ENCODE results near the gene HSPA8. TPM values are rescaled to one million over a fixed set of nuclear protein-coding genes. Genes with fewer than 3 reads are reported as not detected.
"Not testable (repeated sequence)": the region's sequence is repeated elsewhere in the genome, so short reads cannot be mapped to it uniquely, and the experiment has no call there.

HSPA8 gene
- total RNA-seq, 8 experiments from 2014 or later, result 1,065 to 2,111 (median 1,258) TPM

DNA sequence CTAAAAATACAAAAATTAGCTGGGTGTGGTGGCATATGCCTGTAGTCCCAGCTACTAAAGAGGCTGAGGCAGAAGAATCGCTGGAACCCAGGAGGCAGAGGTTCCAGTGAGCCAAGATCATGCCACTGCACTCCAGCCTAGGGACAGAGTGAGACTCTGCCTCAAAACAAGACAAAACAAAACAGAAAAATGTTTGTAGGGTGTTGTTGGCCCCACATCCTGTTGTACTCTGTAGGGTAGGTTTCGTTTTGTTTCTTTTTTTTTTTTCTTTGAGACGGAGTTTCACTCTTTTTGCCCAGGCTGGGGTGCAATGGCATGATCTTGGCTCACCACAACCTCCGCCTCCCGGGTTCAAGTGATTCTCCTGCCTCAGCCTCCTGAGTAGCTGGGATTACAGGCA is 25.7 kb upstream of the HSPA8 start:
- H3K4me1 ChIP-seq (replicated peaks in 1 of 2); in situ Hi-C loops (cut with MboI; ENCODE audit: low pct_unique_long_range_greater_than_20kb in 2 of 9, low sequenced_read_pairs in 9 of 9, unreplicated experiment in 9 of 9); H3K27ac ChIP-seq; ATAC-seq (replicated peaks in 6 of 8); H3K4me3 ChIP-seq: not testable (repeated sequence)
- WGBS, 10 experiments, result 82 to 100% (median 97%) methylated on average over 1 to 3 of the region's 5 CpGs; no CpG with 5 or more reads in 4 of the 10 experiments

DNA sequence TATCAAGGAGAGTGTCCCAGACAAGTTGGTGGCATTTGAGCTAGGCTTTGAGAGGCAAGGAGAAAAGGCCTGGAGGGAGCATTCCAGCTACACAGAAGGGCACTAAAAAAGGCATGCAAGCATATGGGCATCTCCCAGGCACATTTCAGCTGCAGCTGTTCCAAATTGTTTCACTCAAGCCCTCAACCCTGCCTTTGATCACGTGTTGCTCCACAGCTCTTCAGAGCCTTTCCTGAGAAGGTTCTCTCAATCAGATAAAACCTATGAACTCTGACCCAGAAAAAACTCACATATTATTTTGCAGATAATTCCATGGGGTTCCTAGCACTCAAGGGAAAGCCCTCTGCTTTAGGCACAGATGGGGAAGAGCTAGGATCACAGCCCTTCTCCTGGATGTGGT is 24.4 kb upstream of the HSPA8 start:
- WGBS, 10 experiments, result 38 to 100% (median 66%) methylated on average over 1 of the region's 1 CpG; no CpG with 5 or more reads in 4 of the 10 experiments
- Histone ChIP-seq H3K27ac (no peak overlapping the region), H3K4me1 (replicated peaks in 1 of 2) (no peaks in the 10 kb centered on the region), H3K4me3 (no peak overlapping the region)
- in situ Hi-C loops (cut with MboI; ENCODE audit: low pct_unique_long_range_greater_than_20kb in 2 of 9, low sequenced_read_pairs in 9 of 9, unreplicated experiment in 9 of 9), result no loop called here
- ATAC-seq (replicated peaks in 6 of 8), result no peak

DNA sequence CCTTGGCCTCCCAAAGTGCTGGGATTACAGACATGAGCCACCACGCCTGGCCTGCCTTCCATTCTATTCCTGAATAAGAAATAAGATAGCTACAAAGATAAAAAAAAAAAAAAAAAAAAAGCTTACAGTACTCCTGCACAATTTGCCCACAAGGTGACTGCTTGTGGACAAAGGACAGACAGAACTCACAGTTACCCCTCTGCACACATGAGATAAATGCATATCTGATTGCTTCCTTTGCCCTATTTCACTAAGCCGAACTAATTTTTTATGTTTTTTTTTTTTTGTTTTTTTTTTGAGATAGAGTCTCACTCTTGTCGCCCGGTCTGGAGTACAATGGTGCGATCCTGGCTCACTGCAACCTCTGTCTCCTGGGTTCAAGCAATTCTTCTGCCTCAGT is 23.6 kb upstream of the HSPA8 start:
- in situ Hi-C loops (cut with MboI; ENCODE audit: low pct_unique_long_range_greater_than_20kb in 2 of 9, low sequenced_read_pairs in 9 of 9, unreplicated experiment in 9 of 9), result no loop called here
- Histone ChIP-seq H3K27ac (no peak overlapping the region), H3K4me1 (replicated peaks in 1 of 2) (no peaks in the 10 kb centered on the region), H3K4me3 (no peak overlapping the region)
- no peak for ATAC-seq (replicated peaks in 6 of 8)
- 57 to 100% (median 95%) methylated on average over 1 to 5 of the region's 5 CpGs; no CpG with 5 or more reads in 1 of the 10 experiments for WGBS, 10 experiments

DNA sequence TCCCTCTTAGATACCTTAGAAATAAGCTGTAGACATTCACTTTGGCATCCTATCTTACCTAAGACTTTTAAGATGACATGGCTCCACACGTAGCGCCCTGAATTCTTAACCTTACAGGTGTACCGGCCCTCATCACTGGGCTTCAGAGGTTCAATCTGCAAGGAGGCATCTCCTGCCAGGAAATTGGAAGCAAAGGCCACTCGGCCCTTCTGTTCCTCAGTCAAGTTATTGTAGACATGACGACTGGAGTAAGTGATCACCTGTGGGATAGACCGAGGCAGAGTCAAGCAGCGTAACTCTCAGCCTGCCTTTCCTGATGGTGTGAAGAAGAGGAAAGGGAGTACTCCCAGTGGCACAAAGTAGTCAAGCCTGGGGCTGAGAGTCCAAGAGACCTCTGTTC is 22.5 kb upstream of the HSPA8 start:
- Histone ChIP-seq H3K27ac (no peak overlapping the region), H3K4me1 (replicated peaks in 1 of 2) (no peaks in the 10 kb centered on the region), H3K4me3 (no peak overlapping the region)
- no peak for ATAC-seq (replicated peaks in 6 of 8)
- in situ Hi-C loops (cut with MboI; ENCODE audit: low pct_unique_long_range_greater_than_20kb in 2 of 9, low sequenced_read_pairs in 9 of 9, unreplicated experiment in 9 of 9), result no loop called here
- 94 to 100% (median 100%) methylated on average over 1 to 3 of the region's 7 CpGs; no CpG with 5 or more reads in 6 of the 10 experiments for WGBS, 10 experiments

DNA sequence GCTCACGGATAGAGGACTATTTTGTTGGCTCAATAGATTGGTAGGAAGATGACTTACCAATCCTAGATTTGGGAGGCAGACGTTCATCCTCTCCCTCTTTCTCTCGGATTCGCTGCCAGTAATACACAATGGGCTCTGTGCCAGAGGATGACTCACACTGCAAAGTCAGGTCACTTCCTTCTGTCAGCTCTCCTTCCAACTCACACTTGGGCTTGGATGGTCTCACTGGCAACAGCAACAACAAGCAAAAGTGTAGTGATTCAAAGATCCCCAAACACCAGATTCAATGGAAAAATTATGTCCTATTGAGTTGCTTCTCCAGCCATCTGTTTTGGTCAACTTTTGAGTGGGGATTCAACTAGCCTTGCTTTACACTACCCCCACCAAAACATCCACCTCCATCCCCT is 21.7 kb upstream of the HSPA8 start:
- Histone ChIP-seq H3K4me1 (replicated peaks in 1 of 2) (no peaks in the 10 kb centered on the region), H3K27ac (no peak overlapping the region), H3K4me3 (no peak overlapping the region)
- 0 to 100% (median 31%) methylated on average over 1 to 4 of the region's 4 CpGs; no CpG with 5 or more reads in 3 of the 10 experiments for WGBS, 10 experiments
- ATAC-seq (replicated peaks in 6 of 8), result peak; percentile 55 to 97 (median 86)
- in situ Hi-C loops (cut with MboI; ENCODE audit: low pct_unique_long_range_greater_than_20kb in 2 of 9, low sequenced_read_pairs in 9 of 9, unreplicated experiment in 9 of 9), result no loop called here

DNA sequence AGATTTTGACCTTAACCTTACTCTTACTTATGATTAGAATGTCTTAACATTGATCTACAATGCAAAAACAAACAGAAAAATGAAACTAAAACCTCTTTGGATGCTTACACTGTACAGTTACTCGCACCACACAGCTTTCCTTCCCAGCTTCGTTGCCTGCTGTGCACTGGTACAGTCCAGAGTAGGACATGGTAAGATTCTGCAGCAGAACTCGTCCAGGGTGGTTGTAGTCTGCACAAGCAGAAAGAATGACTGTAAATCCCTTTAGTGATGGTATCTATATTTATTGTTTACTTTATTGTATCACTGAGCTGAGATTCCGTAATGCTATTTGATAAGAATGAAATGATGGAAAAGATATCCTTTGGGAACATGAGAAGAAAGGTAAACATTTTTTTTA is 21.0 kb upstream of the HSPA8 start:
- in situ Hi-C loops (cut with MboI; ENCODE audit: low pct_unique_long_range_greater_than_20kb in 2 of 9, low sequenced_read_pairs in 9 of 9, unreplicated experiment in 9 of 9), result no loop called here
- no peak for ATAC-seq (replicated peaks in 6 of 8)
- Histone ChIP-seq H3K4me1 (replicated peaks in 1 of 2) (no peaks in the 10 kb centered on the region), H3K4me3 (no peak overlapping the region), H3K27ac (no peak overlapping the region)
- WGBS, 10 experiments, result 75 to 100% (median 98%) methylated on average over 1 to 4 of the region's 4 CpGs; no CpG with 5 or more reads in 3 of the 10 experiments

DNA sequence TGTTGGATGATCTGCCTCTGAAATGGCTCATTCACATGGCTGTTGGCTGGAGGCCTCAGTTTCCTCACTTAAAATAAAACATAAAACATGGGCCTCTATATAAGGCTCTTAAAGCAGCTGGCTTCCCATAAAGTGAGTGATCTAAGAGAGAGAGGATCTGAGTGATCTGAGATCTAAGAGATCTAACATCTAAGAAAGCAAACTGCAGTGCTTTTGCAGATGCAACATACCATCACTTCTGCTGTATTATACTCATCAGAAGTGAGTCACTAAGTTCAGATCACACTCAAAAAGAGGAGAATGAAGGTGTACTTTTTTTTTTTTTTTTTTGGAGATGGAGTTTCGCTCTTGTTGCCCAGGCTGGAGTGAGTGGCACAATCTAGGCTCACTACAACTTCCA is 18.1 kb upstream of the HSPA8 start:
- ATAC-seq (replicated peaks in 6 of 8), result no peak
- no peak overlapping the region for H3K4me3 ChIP-seq
- in situ Hi-C loops (cut with MboI; ENCODE audit: low pct_unique_long_range_greater_than_20kb in 2 of 9, low sequenced_read_pairs in 9 of 9, unreplicated experiment in 9 of 9), result no loop called here
- H3K4me1 ChIP-seq (replicated peaks in 1 of 2), result no peaks in the 10 kb centered on the region
- 100% methylated on average over 1 of the region's 1 CpG; no CpG with 5 or more reads in 8 of the 10 experiments for WGBS, 10 experiments
- H3K27ac ChIP-seq, result no peak overlapping the region

DNA sequence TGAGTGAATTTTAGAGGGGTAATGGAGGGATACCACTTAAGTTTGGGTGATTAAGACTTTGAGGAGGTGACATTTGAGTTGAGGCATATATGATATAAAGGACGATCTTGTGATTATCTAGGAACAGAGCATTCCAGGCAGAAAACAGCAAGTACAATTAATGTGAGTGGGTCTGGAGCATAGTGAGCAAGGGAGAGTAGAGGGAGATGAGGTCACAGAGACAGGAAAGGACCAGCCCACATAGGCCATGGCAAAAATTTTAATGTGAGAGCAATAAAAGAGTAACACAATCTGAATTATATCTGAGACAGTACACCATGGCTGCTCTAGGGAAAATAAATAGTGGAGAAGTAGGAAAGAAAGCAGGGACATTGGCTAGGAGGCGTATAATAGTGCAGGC is 14.5 kb upstream of the HSPA8 start:
- no peaks in the 10 kb centered on the region for H3K4me1 ChIP-seq (replicated peaks in 1 of 2)
- no peak overlapping the region for H3K27ac ChIP-seq
- peak in 2 of 8 experiments; percentile 50 to 69 for ATAC-seq (replicated peaks in 6 of 8)
- in situ Hi-C loops (cut with MboI; ENCODE audit: low pct_unique_long_range_greater_than_20kb in 2 of 9, low sequenced_read_pairs in 9 of 9, unreplicated experiment in 9 of 9), result no loop called here
- WGBS, 10 experiments, result 38 to 95% (median 86%) methylated on average over 1 to 2 of the region's 2 CpGs; no CpG with 5 or more reads in 3 of the 10 experiments
- no peak overlapping the region for H3K4me3 ChIP-seq

DNA sequence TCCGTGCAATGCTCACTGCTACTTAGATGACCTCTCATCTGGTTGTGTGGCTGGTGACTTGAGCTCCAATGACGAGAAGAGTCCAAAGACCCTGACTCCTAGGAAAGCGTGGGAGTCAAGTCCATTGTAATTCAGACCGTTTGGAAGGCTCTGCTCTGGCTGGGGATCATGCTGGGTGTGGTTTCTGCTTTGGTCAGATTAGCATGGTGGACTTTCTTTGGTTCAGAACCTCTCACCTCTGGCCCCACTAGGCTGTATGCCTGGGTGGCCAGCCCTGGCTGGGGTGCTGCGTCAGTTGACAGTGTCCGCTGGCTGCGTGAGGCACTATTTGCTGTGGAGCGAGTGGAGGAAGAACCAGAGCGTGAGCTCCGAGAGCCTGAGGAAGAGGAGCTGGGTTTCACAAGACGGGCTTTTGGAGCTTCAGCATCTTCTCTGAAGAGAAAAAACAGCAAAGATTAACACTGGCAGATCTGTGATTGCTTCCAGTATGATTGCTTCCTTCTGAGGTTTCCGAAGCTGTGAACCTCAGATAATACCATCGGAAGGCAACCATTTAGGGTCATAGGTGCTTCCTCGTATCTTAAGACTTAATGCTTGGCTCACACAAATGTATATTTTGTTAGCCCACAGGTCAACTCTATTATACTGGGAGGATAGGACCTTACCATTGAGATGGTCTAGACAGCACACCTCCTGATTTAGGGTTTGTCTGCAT is 11.6 kb upstream of the HSPA8 start:
- ATAC-seq (replicated peaks in 6 of 8), result no peak

DNA sequence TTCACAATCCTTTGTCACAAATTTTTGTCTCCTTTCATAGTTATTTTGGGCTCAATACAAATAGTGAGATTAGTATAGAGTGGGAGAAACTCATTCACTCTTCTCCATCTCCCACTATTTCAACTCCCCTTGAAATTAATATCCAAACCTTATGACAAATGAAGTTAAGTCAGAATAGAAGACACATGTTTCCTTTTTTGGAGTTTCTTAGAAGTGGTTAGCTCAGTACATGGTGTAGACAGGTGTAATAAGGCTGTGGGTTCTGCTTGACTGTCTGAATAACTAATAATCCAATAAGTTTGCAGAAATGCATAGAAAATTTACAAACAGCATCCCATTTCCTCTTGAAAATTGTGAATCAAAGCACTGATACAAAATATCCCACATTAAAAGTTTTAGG is 10.8 kb upstream of the HSPA8 start:
- in situ Hi-C loops (cut with MboI; ENCODE audit: low pct_unique_long_range_greater_than_20kb in 2 of 9, low sequenced_read_pairs in 9 of 9, unreplicated experiment in 9 of 9), result no loop called here
- ATAC-seq (replicated peaks in 6 of 8), result no peak
- H3K4me3 ChIP-seq, result no peak overlapping the region
- no peak overlapping the region for H3K27ac ChIP-seq
- H3K4me1 ChIP-seq (replicated peaks in 1 of 2), result no peaks in the 10 kb centered on the region

More for the DNA sequence above, 11.6 kb upstream of the HSPA8 start:
- H3K4me3 ChIP-seq, result no peak overlapping the region
- in situ Hi-C loops (cut with MboI; ENCODE audit: low pct_unique_long_range_greater_than_20kb in 2 of 9, low sequenced_read_pairs in 9 of 9, unreplicated experiment in 9 of 9), result no loop called here
- no peaks in the 10 kb centered on the region for H3K4me1 ChIP-seq (replicated peaks in 1 of 2)
- 80 to 100% (median 95%) methylated on average over 1 to 10 of the region's 14 CpGs for WGBS, 10 experiments
- H3K27ac ChIP-seq, result no peak overlapping the region

DNA sequence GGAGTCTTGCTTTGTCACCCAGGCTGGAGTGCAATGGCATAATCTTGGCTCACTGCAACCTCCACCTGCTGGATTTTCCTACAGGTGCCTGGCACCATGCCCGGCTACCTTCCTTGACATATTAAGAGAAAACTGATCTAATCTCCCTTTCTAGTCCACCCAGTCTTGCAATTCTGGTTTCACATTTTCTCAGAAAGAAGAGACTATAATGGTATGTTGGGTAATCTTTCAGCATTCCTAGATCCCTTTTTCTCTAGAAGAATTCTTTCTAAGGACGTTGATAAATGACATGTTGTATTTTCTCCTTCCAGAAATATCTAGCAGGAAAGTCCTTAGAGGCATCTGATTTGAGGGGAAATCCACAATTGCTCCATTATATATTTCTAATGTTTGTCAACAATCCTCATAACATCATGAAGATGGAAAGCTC is 10.4 kb upstream of the HSPA8 start:
- ATAC-seq (replicated peaks in 6 of 8), result no peak
- no peak overlapping the region for H3K4me3 ChIP-seq
- 0 to 100% (median 85%) methylated on average over 1 to 2 of the region's 2 CpGs for WGBS, 10 experiments

DNA sequence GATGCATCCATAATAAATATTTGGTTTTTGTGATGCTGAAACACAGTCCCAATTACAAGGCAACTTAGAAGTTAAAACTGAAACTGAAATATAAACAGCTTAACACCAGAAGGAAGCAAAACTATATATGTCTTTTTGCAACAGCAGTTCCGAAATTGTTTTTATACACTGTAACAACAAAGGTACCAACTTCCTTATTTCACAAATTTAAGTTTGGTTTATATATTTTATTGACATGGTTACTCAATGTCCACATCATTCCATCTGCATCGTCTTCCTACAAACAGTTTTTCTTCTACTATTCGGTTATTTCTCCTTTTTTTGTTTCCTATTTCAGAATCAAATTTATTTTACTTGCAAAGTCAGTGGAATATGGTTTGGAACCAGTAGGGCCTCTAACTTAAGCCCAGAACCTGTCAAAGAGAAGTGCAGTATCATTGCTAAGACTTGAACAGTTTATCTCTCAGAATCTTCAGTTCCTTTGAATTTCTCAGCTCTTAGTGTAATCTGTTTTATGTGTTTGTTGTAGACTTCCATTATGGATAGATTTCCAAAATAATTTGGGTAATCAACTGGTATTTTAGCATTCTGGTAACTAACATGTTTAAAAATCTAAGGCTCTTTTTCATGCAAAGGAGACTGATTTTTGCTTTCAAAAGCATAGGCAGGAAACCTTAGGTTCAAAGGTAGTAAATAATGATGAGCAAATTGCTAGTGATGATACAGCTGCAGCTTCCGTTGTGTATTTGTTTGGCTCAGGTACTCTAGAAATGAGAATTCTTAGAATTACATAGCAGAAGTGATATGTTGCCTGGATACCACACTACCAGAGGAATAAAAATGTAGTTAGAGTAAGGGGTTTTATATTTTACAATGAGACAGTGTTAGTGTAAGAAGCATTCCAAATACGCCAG is 8.2 kb upstream of the HSPA8 start:
- peaks cover 0 to 3% of the 10 kb centered on the region in 2 donors for H3K4me1 ChIP-seq (replicated peaks in 1 of 2)
- no peak for ATAC-seq (replicated peaks in 6 of 8)
- no peak overlapping the region for H3K27ac ChIP-seq
- H3K4me3 ChIP-seq, result no peak overlapping the region
- 57 to 100% (median 80%) methylated on average over 2 to 5 of the region's 5 CpGs for WGBS, 10 experiments
- in situ Hi-C loops (cut with MboI; ENCODE audit: low pct_unique_long_range_greater_than_20kb in 2 of 9, low sequenced_read_pairs in 9 of 9, unreplicated experiment in 9 of 9), result no loop called here

More for the DNA sequence above, 10.4 kb upstream of the HSPA8 start:
- Histone ChIP-seq H3K4me1 (replicated peaks in 1 of 2) (no peaks in the 10 kb centered on the region), H3K27ac (no peak overlapping the region)
- in situ Hi-C loops (cut with MboI; ENCODE audit: low pct_unique_long_range_greater_than_20kb in 2 of 9, low sequenced_read_pairs in 9 of 9, unreplicated experiment in 9 of 9), result no loop called here

DNA sequence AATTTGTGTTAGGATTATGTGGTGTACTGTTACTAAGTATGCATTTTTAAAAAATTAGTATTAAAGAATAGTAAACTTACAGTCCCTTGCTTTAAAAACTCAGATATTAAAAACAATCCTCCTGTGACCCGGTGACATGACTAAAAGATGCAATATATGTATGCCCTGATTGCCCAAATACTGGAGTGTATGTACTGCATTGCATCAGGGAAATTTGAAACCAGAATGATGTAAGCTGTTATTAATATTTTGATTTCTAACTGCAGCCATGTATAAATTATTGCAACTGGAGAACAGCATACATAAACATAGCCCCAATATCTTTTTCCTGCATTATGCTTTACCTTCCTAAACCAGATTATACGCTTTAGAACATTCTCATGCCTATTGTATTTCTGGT is 3.7 kb upstream of the HSPA8 start:
- Histone ChIP-seq H3K4me3 (no peak overlapping the region), H3K4me1 (replicated peaks in 1 of 2) (peaks cover 8 to 15% of the 10 kb centered on the region in 2 donors), H3K27ac (no peak overlapping the region)
- WGBS, 10 experiments, result 0 to 100% (median 76%) methylated on average over 1 to 2 of the region's 2 CpGs; no CpG with 5 or more reads in 1 of the 10 experiments
- in situ Hi-C loops (cut with MboI; ENCODE audit: low pct_unique_long_range_greater_than_20kb in 2 of 9, low sequenced_read_pairs in 9 of 9, unreplicated experiment in 9 of 9), result no loop called here
- ATAC-seq (replicated peaks in 6 of 8), result peak in 1 of 8 experiments; percentile 1
